HG03159 (cell line): ENCODE data around the gene LTB4R.
"Not testable (repeated sequence)": the region's sequence is repeated elsewhere in the genome, so short reads cannot be mapped to it uniquely, and the experiment has no call there.

Experiments
- ATAC-seq: cut with Tn5 transposase; IDR thresholded peaks from one replicate; pipeline ENCODE4 v1.9.1; 2021; ENCODE audit warnings: mild to moderate bottlenecking, moderate library complexity; ENCODE audit not compliant: unreplicated experiment

LTB4R gene

GRCh38 chr14:24317141-24317928 lies 6.0 kb downstream of the LTB4R start:
- no peak for ATAC-seq

DNA sequence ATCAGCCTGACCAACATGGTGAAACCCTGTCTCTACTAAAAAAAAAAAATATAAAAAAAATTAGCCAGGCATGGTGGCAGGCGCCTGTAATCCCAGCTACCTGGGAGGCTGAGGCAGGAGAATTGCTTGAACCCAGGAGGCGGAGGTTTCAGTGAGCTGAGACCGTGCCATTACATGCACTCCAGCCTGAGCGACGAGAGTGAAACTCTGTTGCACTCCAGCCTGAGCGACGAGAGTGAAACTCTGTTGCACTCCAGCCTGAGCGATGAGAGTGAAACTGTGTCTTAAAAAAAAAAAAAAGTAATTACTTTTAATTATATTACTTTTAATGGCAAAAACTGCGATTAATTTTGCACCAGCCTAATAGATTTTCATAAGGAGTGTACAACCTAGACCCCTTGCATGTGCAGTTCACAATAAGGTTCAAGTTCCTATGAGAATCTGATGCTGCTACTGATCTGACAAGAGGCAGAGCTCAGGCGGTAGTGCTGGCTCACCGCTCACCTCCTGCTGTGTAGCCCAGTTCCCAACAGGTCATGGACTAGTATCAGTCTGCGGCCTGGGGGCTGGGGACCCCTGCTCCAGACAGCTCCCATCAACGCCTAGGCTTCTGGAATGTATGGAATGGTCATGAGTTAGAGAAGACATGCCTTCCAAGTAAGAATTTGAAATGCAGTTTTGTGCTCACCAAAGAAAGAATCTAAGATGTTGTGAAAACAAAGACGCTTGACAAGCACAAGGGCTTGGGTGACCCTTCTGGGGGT lies 10.1 kb downstream of the LTB4R start:
- no peak for ATAC-seq

DNA sequence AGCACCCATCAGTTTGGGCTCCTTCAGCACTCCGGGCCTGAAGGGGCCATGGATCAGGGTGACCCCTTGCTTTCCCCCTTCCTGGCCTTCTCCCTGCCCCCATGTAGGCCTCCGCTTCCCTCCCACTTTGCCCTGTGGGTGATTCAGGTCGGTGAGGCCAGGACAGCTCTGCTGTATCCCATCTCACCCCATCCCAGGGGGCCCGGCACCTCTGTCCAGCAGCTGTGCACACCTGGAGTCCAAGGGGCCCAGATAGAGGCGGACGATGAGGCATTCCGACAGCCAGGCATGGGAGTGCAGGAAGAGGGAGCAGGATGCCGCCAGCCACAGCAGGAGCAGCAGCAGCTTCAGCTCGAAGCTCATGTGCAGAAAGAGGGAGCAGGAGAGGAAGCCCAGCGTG lies 11.4 kb downstream of the LTB4R start:
- ATAC-seq, result no peak

- ATAC-seq, result no peak
Observed at GRCh38 chr14:24323341-24323740, 12.0 kb downstream of the LTB4R start.

GRCh38 chr14:24324024-24324423 lies 12.7 kb downstream of the LTB4R start:
- ATAC-seq, result no peak

DNA sequence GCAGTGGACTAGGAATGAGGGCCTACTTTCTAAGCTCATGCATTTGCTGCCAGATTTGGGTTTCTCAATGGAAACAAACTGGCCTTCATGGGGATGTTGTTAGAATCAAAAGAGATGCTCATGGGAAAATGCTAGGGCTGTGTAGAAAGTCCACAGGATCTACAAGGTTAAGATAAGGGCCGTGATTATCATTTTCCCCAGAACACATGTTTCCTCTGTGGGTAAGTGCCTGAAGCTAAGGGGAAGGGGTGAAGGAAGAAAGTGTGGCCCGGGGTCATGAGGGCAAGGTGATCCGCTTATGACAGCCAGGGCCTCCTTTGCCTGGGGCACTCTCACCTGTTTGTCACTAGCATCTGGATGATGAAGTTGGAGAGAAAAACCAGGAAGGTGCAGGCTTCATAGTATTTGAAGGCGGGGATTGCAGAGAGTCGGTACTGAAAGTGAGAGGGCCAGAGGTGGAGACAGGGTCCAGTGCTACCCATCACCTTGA lies 13.8 kb downstream of the LTB4R start:
- ATAC-seq, result no peak

DNA sequence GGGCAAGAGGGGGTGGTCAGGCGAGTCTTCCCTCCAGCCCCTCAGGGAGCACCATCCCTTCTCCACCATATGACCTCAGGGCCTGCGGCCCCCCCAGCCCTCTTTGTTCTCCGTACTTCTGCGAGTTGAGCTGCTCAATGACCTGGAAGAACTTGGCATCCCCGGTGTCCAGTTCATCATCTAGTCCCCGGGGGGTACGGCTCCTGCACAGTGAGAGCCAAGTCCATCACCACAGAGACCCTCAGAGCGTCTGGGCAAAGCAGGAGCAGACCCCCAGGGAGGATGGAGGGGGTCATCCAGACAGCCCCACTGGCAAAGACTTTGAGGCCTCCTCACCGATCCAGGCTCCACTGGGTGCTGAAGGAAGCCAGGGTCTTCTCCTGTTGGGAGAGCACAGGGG lies 14.7 kb downstream of the LTB4R start:
- ATAC-seq, result no peak

DNA sequence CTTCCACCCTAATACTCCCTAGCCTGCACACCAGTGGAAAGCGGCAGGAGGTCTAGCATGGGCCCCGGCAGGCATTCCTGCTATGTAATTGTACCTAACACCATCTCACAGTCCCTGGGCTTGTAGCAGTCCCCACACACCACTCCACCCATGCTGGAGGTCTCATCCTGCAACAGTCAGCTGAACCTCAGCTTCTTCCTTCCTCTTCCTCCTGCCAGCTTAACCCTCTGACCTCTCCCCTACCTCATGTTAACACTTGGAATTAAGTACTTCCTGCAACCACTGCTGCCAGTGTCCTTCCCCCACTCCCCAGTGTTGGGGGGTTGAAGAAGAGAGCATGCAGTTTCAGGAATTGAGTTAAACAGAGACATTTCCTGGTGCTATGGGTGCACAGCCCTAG lies 16.0 kb downstream of the LTB4R start:
- no peak for ATAC-seq

DNA sequence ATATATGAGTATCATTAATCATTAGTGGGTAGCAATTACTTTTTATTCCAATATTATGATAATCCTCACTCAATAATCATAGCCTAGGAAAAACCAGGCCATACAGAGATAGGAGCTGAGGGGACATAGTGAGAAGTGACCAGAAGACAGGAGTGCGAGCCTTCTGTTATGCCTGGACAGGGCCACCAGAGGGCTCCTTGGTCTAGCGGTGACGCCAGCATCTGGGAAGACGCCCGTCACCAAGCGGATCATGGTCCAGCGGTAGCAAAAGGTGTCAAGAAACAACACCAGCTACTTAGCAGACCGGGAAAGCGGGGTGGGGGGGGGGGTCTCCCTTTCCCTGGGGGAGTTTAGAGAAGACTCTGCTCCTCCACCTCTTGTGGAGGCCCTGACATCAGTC lies 16.6 kb downstream of the LTB4R start:
- not testable (repeated sequence) for ATAC-seq

- no peak for ATAC-seq
Observed at GRCh38 chr14:24329073-24329663, 17.9 kb downstream of the LTB4R start.

- no peak for ATAC-seq
Observed at GRCh38 chr14:24329736-24330135, 18.4 kb downstream of the LTB4R start.

GRCh38 chr14:24330973-24331674 lies 19.8 kb downstream of the LTB4R start:
- no peak for ATAC-seq

DNA sequence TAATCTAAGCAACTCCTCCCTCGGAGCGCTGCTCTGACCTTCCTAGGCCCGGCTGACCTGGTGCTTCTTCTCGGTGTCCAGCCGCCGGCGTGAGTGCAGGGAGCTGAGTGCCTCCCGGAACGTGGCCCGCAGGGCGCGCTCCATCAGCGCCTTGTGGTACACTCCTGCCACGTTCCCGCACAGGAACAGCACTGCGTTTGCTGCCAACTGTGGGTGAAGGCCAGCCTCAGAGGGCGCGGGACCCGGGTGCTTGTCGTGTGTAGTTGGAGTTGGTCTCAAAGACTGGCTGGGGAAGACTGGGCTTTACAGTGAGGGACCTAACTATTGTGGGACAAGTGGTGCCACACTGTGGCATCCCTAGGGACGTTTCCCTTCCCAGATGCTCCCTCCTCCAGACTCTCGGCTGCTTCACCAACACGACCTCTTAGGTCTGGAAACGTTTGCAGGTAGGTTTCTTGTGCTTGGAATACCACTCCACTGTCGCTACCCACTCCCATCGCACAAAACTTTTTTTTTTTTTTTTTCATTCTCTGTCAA lies 20.5 kb downstream of the LTB4R start:
- no peak for ATAC-seq

GRCh38 chr14:24332268-24332993 lies 21.1 kb downstream of the LTB4R start:
- peak; percentile 78 for ATAC-seq

- ATAC-seq, result no peak
Observed at GRCh38 chr14:24334431-24335291, 23.4 kb downstream of the LTB4R start, which contains the start of gene ADCY4. Gene ADCY4, minus strand, starts transcription at chr14:24335071. Its CDS starts 419 bp downstream, at chr14:24334652.

DNA sequence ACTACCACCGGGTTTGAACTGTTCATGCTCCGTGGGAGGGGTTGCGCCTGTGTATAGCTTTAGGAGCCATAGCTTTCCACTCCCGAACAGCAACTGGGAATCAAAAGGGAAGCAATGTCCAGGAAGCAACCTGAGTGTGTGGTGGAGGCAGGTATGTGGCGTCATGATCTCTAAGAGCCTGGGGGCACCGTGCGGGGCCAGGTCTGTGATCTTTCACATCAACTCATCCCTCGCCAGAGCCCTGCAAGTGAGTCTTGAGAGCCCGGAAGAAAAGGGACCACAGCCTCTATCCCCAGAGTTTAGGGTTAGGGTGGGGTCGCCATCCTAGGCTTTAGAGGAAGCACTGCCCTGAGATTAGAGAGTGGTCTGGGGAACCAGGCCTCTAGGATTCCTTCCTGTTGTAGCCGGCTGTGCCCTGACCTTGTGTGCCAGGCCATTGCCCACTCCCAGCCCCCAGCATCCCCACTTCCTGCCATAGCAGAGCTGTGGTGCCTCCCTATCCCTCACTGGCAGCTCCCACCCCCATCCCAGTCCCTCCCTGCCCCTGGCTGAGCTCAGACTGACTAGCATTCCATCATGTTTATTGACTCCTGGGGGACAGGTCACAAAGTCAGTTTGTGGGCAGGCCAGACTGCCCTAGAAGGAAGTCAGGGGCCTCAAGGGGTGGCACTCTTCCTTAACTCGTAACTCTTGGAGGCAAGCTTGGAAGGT lies 24.3 kb downstream of the LTB4R start:
- ATAC-seq, result no peak

- no peak for ATAC-seq
Observed at GRCh38 chr14:24337144-24337823, 26.0 kb downstream of the LTB4R start.

GRCh38 chr14:24337824-24338175 lies 26.5 kb downstream of the LTB4R start:
- no peak for ATAC-seq
